ENCODE results near the gene PPP3CA.
"Not testable (repeated sequence)": the region's sequence is repeated elsewhere in the genome, so short reads cannot be mapped to it uniquely, and the experiment has no call there.

Gene PPP3CA

GRCh38 chr4:101200561-101200960, 146.8 kb downstream of the PPP3CA start:
- no peak for DNase-seq

- no peak for DNase-seq
These were observed 147.6 kb downstream of the PPP3CA start for GRCh38 chr4:101199507-101200285.

- DNase-seq, result no peak
These were observed 148.5 kb downstream of the PPP3CA start for GRCh38 chr4:101198682-101199339.

- DNase-seq, result no peak
These were observed 150.0 kb downstream of the PPP3CA start for GRCh38 chr4:101197350-101197749.

GRCh38 chr4:101192244-101192643, 155.1 kb downstream of the PPP3CA start:
- no peak for DNase-seq

GRCh38 chr4:101191302-101192098, 155.8 kb downstream of the PPP3CA start:
- DNase-seq, result no peak

- DNase-seq, result no peak
These were observed 156.6 kb downstream of the PPP3CA start for GRCh38 chr4:101190751-101191150.

- DNase-seq, result no peak
These were observed 158.4 kb downstream of the PPP3CA start for GRCh38 chr4:101188906-101189305.

- DNase-seq, result no peak
These were observed 159.5 kb downstream of the PPP3CA start for GRCh38 chr4:101187841-101188240.

GRCh38 chr4:101186567-101187184, 160.7 kb downstream of the PPP3CA start:
- no peak for DNase-seq

GRCh38 chr4:101184668-101185067, 162.7 kb downstream of the PPP3CA start:
- DNase-seq, result no peak

GRCh38 chr4:101183666-101184373, 163.5 kb downstream of the PPP3CA start:
- no peak for DNase-seq

- DNase-seq, result no peak
These were observed 164.1 kb downstream of the PPP3CA start for GRCh38 chr4:101183221-101183620.

- not testable (repeated sequence) for DNase-seq
These were observed 164.6 kb downstream of the PPP3CA start for GRCh38 chr4:101182688-101183087.

- no peak for DNase-seq
These were observed 168.6 kb downstream of the PPP3CA start for GRCh38 chr4:101178731-101179130.

- no peak for DNase-seq
These were observed 170.2 kb downstream of the PPP3CA start for GRCh38 chr4:101177154-101177553.

GRCh38 chr4:101175896-101176676, 171.2 kb downstream of the PPP3CA start:
- DNase-seq, result no peak

GRCh38 chr4:101174679-101175345, 172.5 kb downstream of the PPP3CA start:
- DNase-seq, result no peak

GRCh38 chr4:101172369-101172768, 175.0 kb downstream of the PPP3CA start:
- no peak for DNase-seq

GRCh38 chr4:101171747-101172146, 175.6 kb downstream of the PPP3CA start:
- no peak for DNase-seq
